Liver (tissue), 9 donors: Measurements from ENCODE around the gene SLC9A1. TPM values are rescaled to one million over a fixed set of nuclear protein-coding genes. Genes with fewer than 3 reads are reported as not detected.

Experiments used
- DNase-seq: peaks from one replicate; pipeline ENCODE4 v3.0.0-alpha.2; 2017; ENCODE audit warnings: low spot score
- H3K27ac ChIP-seq, 2 donors: one replicate each; pipeline ENCODE4 v1.7.0; 2013; ENCODE audit warnings: inconsistent platforms in 2 of 2, low read length in 2 of 2, control low read depth in 1 of 2, low read depth in 1 of 2, mild to moderate bottlenecking in 1 of 2
- H3K27me3 ChIP-seq, 4 donors: one replicate each; pipeline versions ENCODE4 v1.6.1 to v1.7.0; 2013; ENCODE audit warnings: low read length in 3 of 4, inconsistent platforms in 1 of 4, mild to moderate bottlenecking in 1 of 4, moderate library complexity in 1 of 4; ENCODE audit not compliant: control insufficient read depth in 4 of 4, insufficient read depth in 4 of 4
- H3K36me3 ChIP-seq, 4 donors: one replicate each; pipeline versions ENCODE4 v1.6.1 to v1.7.0; 2013; ENCODE audit warnings: low read length in 3 of 4, mild to moderate bottlenecking in 3 of 4, low read depth in 1 of 4, moderate library complexity in 1 of 4; ENCODE audit not compliant: control insufficient read depth in 4 of 4, insufficient read depth in 3 of 4
- H3K4me1 ChIP-seq, 4 donors: one replicate each; pipeline versions ENCODE4 v1.6.1 to v1.7.0; 2013; ENCODE audit warnings: low read length in 3 of 4, mild to moderate bottlenecking in 3 of 4, moderate library complexity in 1 of 4; ENCODE audit not compliant: control insufficient read depth in 4 of 4, insufficient read depth in 4 of 4
- H3K4me3 ChIP-seq, 3 donors: one replicate each; pipeline versions ENCODE4 v1.6.1 to v1.7.0; 2013; ENCODE audit warnings: low read length in 3 of 3, control low read depth in 1 of 3, low read depth in 1 of 3, mild to moderate bottlenecking in 1 of 3
- H3K9ac ChIP-seq, 2 donors: one replicate each; pipeline ENCODE4 v1.7.0; 2013; ENCODE audit warnings: low read length in 2 of 2, mild to moderate bottlenecking in 2 of 2, moderate library complexity in 2 of 2, control low read depth in 1 of 2, low read depth in 1 of 2
- H3K9me3 ChIP-seq, 4 donors: one replicate each; pipeline versions ENCODE4 v1.6.1 to v1.7.0; 2013; ENCODE audit warnings: low read length in 3 of 4; ENCODE audit not compliant: control insufficient read depth in 4 of 4
- ATF3 ChIP-seq: IDR thresholded peaks from 2 replicates; pipeline ENCODE4 v1.6.1; 2016; ENCODE audit warnings: antibody characterized with exemption
- CTCF ChIP-seq: fragments of 150-350 bp; IDR thresholded peaks from 2 replicates; pipeline ENCODE4 v1.5.1; 2017; ENCODE audit warnings: improper control_type of control experiment, low read depth, low read length; ENCODE audit not compliant: missing input control
- EGR1 ChIP-seq, 2 donors: IDR thresholded peaks; 2 replicates each; pipeline ENCODE4 v1.6.1; 2016 to 2018; ENCODE audit warnings: antibody characterized with exemption in 2 of 2, low read depth in 2 of 2
- FOXA1 ChIP-seq: IDR thresholded peaks from 2 replicates; pipeline ENCODE4 v1.6.1; 2016; ENCODE audit warnings: antibody characterized with exemption
- FOXA2 ChIP-seq: IDR thresholded peaks from 2 replicates; pipeline ENCODE4 v1.6.1; 2016; ENCODE audit warnings: antibody characterized with exemption
- GABPA ChIP-seq, 2 donors: IDR thresholded peaks in 1 of 2; conservative IDR thresholded peaks in 1 of 2; 2 replicates each; pipeline ENCODE4 v1.6.1; 2016; ENCODE audit warnings: antibody characterized with exemption in 2 of 2, mild to moderate bottlenecking in 1 of 2, moderate library complexity in 1 of 2
- HNF4A ChIP-seq, 2 donors: conservative IDR thresholded peaks; 2 replicates each; pipeline ENCODE4 v1.6.1; 2016; ENCODE audit warnings: antibody characterized with exemption in 2 of 2, mild to moderate bottlenecking in 2 of 2
- HNF4G ChIP-seq: IDR thresholded peaks from 2 replicates; pipeline ENCODE4 v1.6.1; 2016; ENCODE audit warnings: antibody characterized with exemption
- MAX ChIP-seq: IDR thresholded peaks from 2 replicates; pipeline ENCODE4 v1.6.1; 2016; ENCODE audit warnings: antibody characterized with exemption
- NR2F2 ChIP-seq: IDR thresholded peaks from 2 replicates; pipeline ENCODE4 v1.6.1; 2016; ENCODE audit warnings: antibody characterized with exemption
- RAD21 ChIP-seq, 2 donors: IDR thresholded peaks; 2 replicates each; pipeline ENCODE4 v1.6.1; 2016; ENCODE audit warnings: antibody characterized with exemption in 2 of 2, mild to moderate bottlenecking in 2 of 2
- REST ChIP-seq: IDR thresholded peaks from 2 replicates; pipeline ENCODE4 v1.6.1; 2016; ENCODE audit warnings: antibody characterized with exemption, mild to moderate bottlenecking
- RXRA ChIP-seq, 2 donors: IDR thresholded peaks; 2 replicates each; pipeline ENCODE4 v1.6.1; 2017 to 2018; ENCODE audit warnings: antibody characterized with exemption in 2 of 2, mild to moderate bottlenecking in 1 of 2
- SP1 ChIP-seq: IDR thresholded peaks from 2 replicates; pipeline ENCODE4 v1.6.1; 2018; ENCODE audit warnings: antibody characterized with exemption, mild to moderate bottlenecking
- TAF1 ChIP-seq: conservative IDR thresholded peaks from 2 replicates; pipeline ENCODE4 v1.6.1; 2016; ENCODE audit warnings: antibody characterized with exemption, mild to moderate bottlenecking
- YY1 ChIP-seq: IDR thresholded peaks from 2 replicates; pipeline ENCODE4 v1.6.1; 2016; ENCODE audit warnings: antibody characterized with exemption, mild to moderate bottlenecking
- ZBTB33 ChIP-seq: IDR thresholded peaks from 2 replicates; pipeline ENCODE4 v1.6.1; 2016; ENCODE audit warnings: antibody characterized with exemption
- WGBS: extraction: QIAGEN DNeasy Blood & Tissue Kit; methylation state at CpG from one replicate; pipeline ENCODE4 v1.1.7; 2013; 5-methylcytosine and 5-hydroxymethylcytosine counted together
- polyA plus RNA-seq, 2 donors: library from polyadenylated mRNA; stranded (reverse) in 1 of 2; unstranded in 1 of 2; fragments of 200-250 nt in 1 of 2; fragments of >200 nt in 1 of 2; fragmentation: Nextera tagmentation in 1 of 2; extraction: Ambion mirVana in 1 of 2; gene quantifications; one replicate each; pipeline versions ENCODE4 v1.2.1 to v1.2.3, GENCODE V29; 2013 to 2015
- total RNA-seq, 2 donors: library from RNA; depleted of rRNA; stranded (reverse); fragments of >200 nt; gene quantifications; one replicate each; pipeline ENCODE4 v1.2.3, GENCODE V29; 2014
- donor health status: healthy.
- donor health status: healthy.
- donor health status: healthy.
- donor health status: healthy.
- donor health status: healthy.

The SLC9A1 gene
- total and polyA plus RNA-seq, 4 donors, result 1.3 to 3.2 (median 1.5) TPM

GRCh38 chr1:27166929-27167328 is 12.0 kb upstream of the SLC9A1 start:
- TF ChIP-seq CTCF, result no peak
- no peak for TF ChIP-seq NR2F2
- TF ChIP-seq REST, result no peak
- no peak for TF ChIP-seq RXRA (IDR thresholded peaks at IDR 0.05)
- no peak for TF ChIP-seq GABPA (IDR thresholded peaks at IDR 0.05 in 1 of 2, conservative IDR thresholded peaks at IDR 0.05 in 1 of 2)
- no peak for TF ChIP-seq ATF3
- no peak for TF ChIP-seq SP1
- TF ChIP-seq MAX, result no peak
- TF ChIP-seq TAF1, result no peak
- TF ChIP-seq RAD21 (IDR thresholded peaks at IDR 0.05), result no peak
- no peak for TF ChIP-seq HNF4A (conservative IDR thresholded peaks at IDR 0.05)
- TF ChIP-seq ZBTB33, result no peak
- TF ChIP-seq FOXA2, result no peak
- TF ChIP-seq HNF4G, result no peak
- no peak for TF ChIP-seq YY1
- no peak for TF ChIP-seq FOXA1
- Histone ChIP-seq H3K9ac (no peak overlapping the region), H3K27me3 (no peaks in the 10 kb centered on the region), H3K27ac (no peak overlapping the region), H3K36me3 (no peaks in the 10 kb centered on the region), H3K4me3 (no peak overlapping the region), H3K4me1 (no peaks in the 10 kb centered on the region), H3K9me3 (no peaks in the 10 kb centered on the region)
- DNase-seq, result no peak
- 63% methylated on average over 4 of the region's 4 CpGs for WGBS

GRCh38 chr1:27166351-27166802 is 11.5 kb upstream of the SLC9A1 start:
- Histone ChIP-seq H3K9ac (no peak overlapping the region), H3K36me3 (no peaks in the 10 kb centered on the region), H3K9me3 (no peaks in the 10 kb centered on the region), H3K4me1 (no peaks in the 10 kb centered on the region), H3K27ac (no peak overlapping the region), H3K27me3 (no peaks in the 10 kb centered on the region), H3K4me3 (no peak overlapping the region)
- no peak for DNase-seq
- WGBS, result 75% methylated on average over 1 of the region's 1 CpG
- TF ChIP-seq HNF4A (conservative IDR thresholded peaks at IDR 0.05) (no peak), TAF1 (no peak), EGR1 (IDR thresholded peaks at IDR 0.05; ENCODE audit: low read depth in 2 of 2) (no peak), ZBTB33 (no peak), YY1 (no peak), CTCF (no peak), RXRA (IDR thresholded peaks at IDR 0.05) (no peak), NR2F2 (no peak)
